NCI-H1092 (cell line): ENCODE data around the gene NCKAP5.
A peak's percentile ranks its signal among the peaks of the same experiment; 100 is the strongest.

Experiments used
- DNase-seq: peaks from one replicate; lab custom pipeline; 2025; lab: John Stamatoyannopoulos, UW

NCKAP5 gene

DNA sequence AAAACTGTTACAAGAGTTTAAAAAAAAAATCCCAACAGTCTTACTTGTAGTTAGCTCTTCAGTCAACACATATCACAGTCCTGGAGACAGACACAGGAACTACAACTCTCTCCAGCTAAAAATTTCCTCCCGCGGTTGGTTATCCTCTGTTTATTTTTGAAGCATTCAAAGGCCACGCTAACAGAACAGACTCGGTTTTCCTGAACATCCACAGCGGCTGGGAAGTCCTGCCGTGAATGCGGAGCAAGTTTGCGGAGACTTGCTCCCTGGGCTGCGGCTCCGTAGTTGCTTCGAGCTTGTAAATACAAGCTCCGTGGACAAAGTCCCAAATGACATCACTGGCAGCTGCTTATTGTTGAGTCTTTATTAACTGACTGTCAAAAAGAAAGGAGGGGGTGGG lies at the start of gene NCKAP5:
NCKAP5 (minus strand) TSS at position 292 of the 400 bp plus-strand sequence. CDS start 50,937 bp downstream, outside the sequence.
- DNase-seq = no peak

DNA sequence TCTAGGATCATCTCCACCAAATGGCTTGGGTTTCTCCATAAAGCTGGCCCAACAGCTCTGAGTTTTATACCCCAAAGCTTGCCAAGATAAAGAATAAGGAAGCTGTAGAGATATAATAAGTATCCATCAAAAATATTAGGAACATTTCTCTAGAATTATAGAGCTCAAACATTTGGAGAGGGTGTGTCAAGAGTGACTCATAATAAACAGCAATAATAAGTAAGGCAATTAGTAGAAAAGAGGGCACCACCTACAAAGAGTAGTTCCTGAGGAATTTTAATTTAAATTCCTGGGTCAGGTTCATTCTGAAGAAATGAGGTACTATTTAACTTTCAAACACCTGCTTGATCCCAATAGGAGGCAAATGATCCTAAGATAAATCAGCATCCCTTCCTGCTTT lies 41.4 kb upstream of the NCKAP5 start:
- no peak for DNase-seq

DNA sequence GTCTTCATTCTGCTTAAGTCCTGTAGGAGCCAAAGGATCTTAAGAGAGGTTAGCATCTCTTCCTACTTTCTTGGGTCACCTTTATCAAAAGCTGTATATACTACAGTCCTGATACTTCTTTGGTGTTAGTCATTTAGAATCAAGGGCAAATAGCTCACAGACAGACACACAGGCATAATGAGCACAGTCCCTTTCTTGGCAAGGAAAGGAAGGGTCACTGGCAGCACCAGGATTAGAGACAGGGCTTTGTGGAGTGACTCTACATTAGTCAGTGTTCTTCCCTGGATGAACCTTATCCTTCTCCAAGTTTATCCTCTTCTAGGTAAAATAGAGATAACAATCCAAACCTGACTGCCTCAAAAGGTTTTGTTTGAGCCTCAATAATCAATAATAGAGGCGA lies 40.0 kb upstream of the NCKAP5 start:
- DNase-seq = no peak

DNA sequence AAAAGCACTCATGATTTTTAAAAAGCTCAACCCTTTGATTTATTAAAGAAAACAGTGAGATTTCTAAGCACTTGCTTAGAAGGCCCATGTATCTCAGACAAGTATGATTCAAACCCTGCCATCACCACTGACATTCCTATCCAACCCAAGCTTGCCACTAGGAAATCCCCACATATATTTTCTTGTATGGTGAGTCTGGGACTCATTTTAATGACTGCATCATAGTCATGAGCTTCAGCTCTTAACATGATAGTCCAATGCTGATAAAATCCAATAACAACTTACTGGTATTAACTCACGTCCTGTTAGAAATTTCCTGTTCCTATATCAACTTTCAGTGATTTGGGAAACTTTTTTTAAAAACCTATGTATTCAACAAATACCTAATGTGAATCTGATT lies 39.4 kb upstream of the NCKAP5 start:
- no peak for DNase-seq

DNA sequence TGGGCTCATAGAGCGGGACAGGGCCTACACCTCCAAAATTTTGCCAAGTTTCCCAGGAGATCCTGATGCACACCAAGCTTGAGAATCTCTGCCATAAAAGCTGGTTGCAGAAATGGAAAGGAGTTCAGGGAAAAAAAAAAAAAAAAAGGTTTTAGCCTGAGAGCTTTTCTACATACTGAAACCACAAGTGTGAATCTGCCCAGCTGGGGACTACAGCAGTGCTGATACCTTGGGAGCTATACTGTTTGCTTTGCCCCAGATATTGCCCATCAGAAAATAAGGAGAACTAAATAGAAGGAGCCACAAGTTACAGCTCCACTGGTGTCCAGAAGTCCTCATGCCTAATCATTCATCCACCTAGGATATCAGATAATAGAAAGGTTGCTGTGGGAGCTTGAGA lies 38.4 kb upstream of the NCKAP5 start:
- no peak for DNase-seq

DNA sequence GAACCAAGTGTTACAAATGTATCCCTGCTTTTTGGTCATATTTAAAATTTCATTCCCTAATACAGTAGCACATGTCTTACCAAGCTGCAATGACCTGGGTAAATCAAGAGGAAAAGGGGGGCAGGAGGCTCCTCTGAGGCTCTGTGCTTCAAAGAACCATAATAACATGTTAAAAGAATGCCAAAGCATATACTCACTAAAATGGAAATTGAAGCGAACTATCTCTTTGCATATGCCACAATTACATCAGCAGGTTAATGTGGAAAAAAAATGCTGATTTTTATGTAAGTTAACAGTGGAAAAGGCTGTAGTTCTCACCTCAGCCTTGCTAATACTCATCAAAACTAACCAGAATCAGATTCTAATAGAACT lies 37.5 kb upstream of the NCKAP5 start:
- no peak for DNase-seq

DNA sequence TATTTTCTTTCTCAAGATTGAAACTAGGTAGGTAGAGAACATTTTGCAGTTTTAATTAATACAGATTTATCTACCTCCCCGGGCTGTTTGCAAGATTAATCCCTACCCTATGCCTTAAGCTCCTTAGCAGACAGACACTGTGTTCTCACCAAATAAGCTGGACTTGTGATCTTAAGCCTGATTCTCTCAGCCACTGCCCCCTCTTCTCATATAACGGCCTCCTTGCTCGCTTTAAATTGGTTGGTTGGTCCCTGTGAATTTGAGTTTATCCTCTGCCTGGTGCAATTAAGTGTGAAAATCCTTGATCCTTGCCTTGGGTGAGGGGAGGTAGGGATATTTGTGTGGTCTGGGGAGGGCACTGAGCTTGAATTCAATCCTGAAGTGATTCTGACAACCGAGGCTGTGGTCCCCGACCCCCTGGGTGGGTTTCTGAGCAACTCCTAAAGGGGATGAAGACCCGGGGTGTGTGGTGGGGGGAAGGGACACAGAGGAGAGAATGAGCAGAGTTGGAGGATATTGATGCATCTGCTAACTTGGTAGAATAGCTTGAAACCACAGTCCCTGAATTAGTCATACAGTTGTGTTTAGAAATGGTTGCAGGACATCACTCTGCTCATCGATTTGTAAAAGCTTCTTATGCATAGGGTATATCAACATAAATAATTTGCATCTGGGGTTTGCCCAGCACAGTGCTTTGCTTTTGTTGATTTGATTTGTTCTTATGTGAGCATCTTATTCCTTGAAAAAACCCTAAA lies 36.9 kb upstream of the NCKAP5 start:
- no peak for DNase-seq

DNA sequence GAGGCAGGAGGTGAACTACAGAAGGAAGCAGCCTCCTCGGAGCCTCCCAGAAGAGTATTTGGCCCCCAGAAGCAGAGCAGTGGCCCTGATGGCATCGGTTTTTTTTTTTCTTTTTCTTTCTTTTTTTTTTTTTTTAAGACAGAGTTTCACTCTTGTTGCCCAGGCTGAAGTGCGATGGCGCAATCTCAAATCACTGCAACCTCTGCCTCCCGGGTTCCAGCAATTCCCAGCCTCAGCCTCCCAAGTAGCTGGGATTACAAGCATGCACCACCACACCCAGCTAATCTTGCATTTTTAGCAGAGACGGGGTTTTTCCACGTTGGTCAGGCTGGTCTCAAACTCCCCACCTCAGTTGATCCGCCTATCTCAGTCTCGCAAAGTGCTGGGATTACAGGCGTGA lies 34.8 kb upstream of the NCKAP5 start:
- DNase-seq = no peak

DNA sequence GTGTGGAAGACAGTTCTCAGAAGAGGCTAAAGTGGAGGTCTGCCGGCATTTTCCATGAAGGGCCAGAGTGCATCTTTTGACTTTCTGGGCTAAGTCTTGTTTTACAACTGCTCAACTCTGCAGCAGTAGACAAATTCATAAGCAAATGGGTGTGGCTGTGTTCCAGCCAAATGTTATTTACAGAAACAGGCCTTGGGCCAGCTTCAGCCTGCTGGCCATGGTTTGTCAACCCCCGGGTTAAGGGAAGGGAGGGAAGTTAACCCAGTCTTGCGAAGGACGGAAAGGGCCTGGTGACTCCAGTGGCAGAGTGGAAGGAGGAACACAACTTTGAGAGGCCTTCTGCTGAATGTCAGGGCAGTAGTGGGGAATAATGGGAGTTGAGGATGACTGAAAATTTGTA lies 34.3 kb upstream of the NCKAP5 start:
- DNase-seq = no peak

DNA sequence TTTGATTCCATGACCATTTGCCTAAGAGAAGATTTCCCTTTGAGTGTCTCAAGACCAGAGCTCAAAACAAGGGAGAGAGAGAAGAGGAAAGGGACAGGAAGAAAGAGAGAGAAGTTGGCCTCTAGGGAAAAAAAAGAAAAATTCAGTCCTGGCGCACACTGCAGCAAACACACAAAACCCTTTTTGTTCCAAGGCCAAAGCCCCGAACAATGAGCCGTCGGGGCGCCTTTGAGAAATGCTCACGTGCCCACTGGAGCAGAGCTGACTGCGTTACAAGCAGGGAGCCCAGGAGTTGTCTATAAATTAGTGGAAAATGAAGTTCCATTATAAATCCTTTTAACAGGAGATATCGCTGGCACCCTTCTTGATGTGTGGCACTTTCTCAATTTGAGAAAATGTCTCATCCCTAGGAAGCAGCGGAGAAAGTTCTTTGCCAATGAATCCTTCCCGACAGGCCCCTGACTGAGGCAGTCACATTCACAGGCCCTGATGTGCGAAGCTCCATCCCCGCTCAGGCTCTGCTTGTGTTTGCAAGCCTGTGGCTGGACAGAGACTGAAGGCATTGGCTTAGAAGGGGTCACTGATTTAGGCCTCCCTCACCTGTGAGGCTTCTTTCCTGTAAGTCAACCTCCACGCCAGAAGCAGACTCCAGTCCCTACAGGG lies 32.1 kb upstream of the NCKAP5 start:
- DNase-seq = no peak

DNA sequence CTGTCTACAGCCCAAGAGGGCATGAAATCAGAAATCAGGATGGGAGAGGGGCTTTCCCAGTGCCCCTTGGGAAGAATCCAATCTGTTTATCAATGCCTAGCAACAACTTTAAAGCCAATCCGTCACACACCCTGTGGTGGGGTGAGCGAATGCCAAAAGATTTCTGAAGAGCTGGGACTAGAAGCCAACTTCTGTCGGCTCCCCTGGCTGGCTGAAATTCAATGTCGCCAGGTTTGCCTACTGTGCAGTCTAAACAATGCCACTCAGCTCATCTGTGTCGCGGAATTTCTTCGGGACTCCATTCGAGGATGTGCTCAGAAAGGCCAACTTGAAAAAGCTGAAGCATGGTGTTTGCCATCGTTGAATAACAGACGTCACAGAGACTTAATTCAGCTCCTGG lies 31.5 kb upstream of the NCKAP5 start:
- DNase-seq = no peak

DNA sequence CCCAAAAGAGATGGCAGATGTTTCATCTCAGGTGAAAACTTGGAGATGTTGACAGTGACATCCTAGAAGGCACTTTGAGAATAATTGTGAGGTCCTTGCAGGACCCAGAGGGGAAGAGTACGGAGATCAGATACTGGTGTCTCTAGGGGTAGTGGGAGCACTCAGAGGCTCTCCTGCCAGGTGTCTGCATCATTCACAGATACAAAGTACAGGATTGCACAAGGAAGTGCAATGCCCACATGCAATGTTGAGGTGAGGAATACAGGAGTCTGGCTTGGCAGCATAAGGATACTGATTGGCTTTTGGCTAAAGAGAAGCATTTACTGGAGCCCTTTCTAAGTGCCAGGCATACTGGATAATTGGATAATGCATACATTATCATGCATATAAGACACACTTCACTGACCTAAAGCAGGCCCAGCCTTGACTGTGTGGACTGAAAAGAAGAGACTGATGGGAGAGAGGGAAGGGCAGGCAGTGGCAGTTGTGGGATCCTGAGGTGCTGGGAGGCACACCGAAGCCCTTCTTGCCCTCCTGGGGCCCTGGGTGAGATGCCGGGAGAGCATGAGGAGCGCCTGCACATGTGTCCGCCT lies 31.0 kb upstream of the NCKAP5 start:
- DNase-seq = no peak

DNA sequence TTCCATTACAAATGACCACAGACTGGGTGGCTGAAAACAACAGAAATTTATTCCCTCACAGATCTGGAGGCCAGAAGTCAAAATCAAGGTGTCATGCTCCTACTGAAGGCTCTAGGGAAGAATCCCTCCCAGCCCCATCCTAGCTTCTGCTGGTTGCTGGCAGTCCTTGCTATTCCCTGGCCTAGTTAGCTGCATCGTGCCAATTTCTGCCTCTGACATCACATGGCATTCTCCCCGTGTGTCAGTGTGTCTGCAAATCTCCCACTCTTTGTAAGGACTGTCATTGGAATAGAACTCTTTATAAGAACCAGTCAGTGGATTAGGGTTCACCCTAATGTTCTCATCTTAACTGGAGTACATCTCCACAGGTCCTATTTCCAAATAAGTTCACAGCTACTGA lies 30.5 kb upstream of the NCKAP5 start:
- DNase-seq = no peak

DNA sequence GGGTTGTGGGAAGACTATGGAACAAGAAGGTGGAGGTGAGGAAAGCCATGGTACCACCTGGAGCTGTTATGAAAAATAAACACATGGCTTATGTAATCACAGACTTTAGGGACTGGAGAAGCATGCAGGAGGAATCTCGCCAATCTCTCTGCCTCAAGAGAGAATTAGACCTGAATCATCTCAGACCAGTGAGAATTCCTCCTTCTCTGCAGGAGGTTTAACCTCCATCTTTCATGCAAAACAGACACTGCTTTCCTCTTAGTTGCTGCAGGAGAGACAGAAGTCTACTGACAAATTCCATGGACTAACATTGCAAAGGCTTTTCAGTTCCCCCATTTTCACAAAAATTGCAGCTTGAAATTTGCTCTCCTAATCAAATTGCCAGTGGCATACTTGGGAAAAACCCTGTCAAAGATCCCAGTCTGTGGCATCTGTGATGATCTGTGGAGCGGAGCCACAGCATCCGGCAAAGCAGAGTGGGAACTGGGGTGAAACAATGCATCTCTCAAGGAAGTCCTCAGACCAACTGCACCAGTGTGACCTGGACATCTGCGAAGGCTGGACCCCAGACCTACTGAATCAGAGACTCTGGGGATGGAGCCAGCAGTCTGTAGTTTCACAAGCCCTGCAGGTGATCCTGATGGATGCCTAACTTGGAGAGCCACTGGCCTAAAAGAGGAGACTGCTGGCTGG lies 28.6 kb upstream of the NCKAP5 start:
- no peak for DNase-seq

DNA sequence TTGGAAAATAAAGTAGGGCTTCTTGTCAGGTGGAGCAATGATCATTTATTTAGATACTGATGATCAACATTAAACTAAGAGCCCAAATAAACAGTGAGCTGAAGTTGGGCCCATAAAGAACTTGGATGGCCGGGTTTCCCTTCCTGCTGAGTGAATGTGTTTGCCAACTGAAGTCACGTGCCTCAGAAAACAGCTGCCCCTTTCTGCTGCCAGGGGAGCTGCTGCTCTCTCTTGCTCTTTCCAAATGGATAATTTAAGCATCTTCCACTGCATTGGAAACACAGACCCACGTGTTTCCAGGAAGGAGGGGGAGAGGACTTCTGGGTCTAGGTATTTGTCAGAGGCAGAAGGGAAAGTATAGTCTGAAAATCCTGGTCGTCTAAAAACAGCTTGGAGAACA lies 22.9 kb upstream of the NCKAP5 start:
- peak; percentile 62 for DNase-seq

DNA sequence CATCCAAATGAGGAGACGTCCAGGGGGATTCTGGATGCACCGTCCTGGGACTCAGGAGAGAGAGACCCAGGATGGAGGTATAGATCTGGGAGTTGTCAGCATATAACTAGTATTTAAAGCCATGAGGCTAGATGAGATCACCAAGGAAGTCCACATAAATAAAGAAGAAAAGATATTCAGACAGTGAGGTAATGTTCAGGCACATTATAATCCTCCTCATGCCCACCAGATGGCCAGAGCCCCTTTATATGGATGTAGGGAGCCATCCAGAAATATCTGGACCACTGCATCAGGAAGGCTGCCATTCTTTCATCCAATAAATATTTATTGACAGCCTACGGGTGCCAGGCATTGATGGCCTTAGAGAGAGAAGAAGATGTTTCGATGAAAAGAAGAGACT lies 21.2 kb upstream of the NCKAP5 start:
- DNase-seq = no peak

DNA sequence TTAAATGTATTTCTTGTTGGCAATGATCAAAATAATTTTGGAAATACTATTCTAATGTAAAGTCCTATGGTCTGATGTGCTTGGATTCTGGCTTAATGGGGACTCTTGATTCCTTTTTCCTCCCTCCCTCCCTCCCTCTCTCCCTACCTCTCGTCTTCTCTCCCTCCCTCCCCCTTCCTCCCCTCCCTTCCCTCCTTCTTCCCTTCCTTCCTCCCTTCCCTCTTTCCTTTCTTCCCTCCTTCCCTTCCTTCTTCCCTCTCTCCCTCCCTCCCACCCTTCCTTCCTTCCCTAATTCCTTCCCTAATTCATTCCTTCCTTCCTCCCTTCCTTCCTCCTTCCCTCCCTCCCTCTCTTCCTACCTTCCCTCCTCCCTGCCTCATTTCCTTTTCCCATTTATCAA lies 19.9 kb upstream of the NCKAP5 start:
- no peak for DNase-seq

DNA sequence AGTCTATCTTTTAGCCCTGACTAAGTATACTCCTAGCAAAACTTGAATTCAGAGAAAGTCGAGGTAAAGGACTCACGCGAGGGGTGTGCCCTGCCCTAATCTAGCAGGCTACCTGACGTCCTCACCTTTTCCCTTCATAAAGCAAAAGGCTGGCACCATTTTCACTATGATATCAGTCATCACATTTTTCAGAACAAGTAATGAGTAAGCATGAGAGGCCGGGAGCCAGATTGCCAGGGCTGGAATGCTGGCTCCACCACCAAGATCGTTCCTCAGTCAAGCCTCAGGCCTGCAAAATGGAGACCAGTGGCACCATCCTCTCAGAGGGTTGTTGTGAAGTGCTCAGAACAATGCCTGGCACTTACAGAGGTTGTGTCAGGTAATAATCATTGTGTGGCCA lies 18.7 kb upstream of the NCKAP5 start:
- DNase-seq = no peak

DNA sequence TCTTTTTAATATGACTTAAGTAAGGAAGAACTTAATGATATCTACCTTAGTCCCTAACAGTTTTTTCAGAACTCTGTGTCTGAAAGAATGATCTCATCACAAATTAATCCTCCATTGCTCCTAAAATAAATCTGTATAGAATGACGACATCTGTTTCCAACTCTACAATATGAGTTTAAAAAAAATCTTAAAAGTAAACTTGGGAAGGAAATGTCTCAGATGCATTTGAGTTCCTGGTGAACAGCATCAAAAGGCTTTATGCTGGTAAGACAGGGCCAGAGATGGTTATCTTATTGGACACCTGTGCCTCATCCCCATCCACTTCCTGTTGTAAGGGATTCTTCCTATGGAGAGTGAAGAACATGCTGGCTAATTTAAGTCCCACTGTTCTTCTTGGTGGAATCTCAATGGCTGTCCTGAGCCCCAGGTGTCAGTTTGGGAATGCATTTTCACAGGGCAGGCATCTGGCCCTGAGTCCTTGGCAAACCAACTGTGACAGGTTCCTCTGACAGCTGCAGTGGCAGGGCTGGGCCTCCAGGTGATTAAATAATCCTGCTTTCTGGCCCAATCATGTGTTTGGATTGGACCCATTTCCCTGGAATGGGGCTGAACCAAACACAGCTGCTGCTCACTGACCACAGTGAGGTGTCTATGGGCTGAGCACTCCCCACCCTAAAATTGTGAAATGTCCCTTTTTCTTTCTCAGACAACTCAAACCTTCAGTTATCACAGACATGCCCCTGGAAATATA lies 12.9 kb upstream of the NCKAP5 start:
- no peak for DNase-seq

DNA sequence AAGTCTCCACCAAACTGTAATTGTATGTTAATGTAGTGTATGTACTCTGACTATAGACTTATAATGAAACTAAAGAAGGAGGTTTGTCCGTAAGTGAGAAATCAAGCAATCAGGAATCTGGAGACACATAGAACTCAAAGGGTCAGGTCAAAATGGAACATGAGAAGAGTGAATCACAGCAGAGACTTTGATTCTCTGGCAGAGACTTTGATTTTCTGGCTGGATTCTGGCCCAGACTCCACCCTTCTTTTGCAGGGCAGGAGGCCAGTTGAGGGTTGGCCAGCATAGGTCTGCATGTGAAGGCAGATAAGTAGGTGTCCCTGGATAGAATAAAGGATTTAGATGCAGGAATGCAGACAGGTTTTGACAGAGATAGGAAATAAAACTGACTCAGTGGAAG lies 11.0 kb upstream of the NCKAP5 start:
- DNase-seq = no peak

DNA sequence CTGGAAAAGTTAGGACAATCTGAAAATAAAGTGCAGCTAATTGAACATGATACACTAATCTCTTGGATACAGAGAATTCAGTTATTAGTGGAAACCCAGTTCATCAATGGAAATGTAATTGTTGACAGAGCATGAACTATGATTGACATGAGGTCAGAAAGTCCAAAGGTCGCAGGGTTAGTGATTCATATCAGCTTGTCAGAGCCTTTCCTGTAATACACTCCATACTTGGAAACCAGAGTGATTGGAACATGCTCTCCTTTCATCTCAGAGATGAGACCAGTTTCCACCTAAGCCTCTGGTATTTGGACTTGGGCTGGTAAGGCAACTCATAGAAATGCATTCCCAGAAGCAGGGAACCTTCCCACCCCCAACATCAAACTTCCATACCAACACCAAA lies 8.5 kb upstream of the NCKAP5 start:
- no peak for DNase-seq

DNA sequence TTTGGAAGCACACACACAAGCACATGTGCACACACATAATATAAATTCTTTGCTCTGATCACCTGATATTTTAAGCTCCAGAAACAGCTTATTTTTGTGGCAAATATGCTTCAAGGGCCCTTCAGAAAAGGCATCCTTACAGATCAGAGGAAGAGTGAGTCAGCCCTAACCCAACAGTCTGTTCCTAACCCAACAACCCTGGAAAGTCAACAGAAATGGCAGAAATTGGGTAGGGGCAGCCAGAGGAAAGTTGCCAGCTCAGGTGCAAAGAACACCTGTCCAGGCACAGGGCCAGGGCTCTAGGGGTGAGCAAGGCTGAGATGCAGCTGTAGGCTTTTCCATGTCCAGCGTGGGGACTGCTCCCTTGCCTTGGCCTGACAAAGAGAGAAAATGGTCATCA lies 6.4 kb upstream of the NCKAP5 start:
- DNase-seq = no peak
